Naive thymus-derived CD4-positive, alpha-beta T cell (primary cell): ENCODE data around the gene ERVH48-1. TPM values are rescaled to one million over a fixed set of nuclear protein-coding genes. Genes with fewer than 3 reads are reported as not detected.
"Not testable (repeated sequence)": the region's sequence is repeated elsewhere in the genome, so short reads cannot be mapped to it uniquely, and the experiment has no call there.

ENCODE experiments used
- ATAC-seq: fragments of 150-1000 bp; cut with Tn5 transposase; 2 replicates; pipeline ENCODE4 v1.10.0; 2021; ENCODE audit warnings: mild to moderate bottlenecking, moderate library complexity
- CTCF ChIA-PET: fragments of 350-600 bp; sonication (Branson Sonifier 250); formaldehyde crosslinking; loops from one replicate; lab custom pipeline; 2021; ENCODE audit warnings: antibody characterized with exemption; lab: Charles Lee
- POLR2A ChIA-PET: fragments of 350-600 bp; sonication (Branson Sonifier 250); formaldehyde crosslinking; loops from one replicate; lab custom pipeline; 2021; ENCODE audit warnings: antibody characterized with exemption, inconsistent platforms; lab: Charles Lee
- DNase-seq, 9 donors: peaks; one replicate each; pipeline versions ENCODE4 v3.0.0 to v3.0.0-alpha.2; 2020 to 2022; ENCODE audit warnings: mixed read lengths in 1 of 9
- H3K27ac ChIP-seq: one replicate; pipeline ENCODE4 v1.7.0; 2013; ENCODE audit warnings: mild to moderate bottlenecking, low read depth, low read length, moderate library complexity
- H3K27me3 ChIP-seq, 2 donors: one replicate each; pipeline ENCODE4 v1.7.0; 2013; ENCODE audit warnings: low read length in 2 of 2, mild to moderate bottlenecking in 2 of 2, moderate library complexity in 2 of 2; ENCODE audit not compliant: control insufficient read depth in 2 of 2, insufficient read depth in 2 of 2
- H3K36me3 ChIP-seq, 3 experiments: 1 replicate in 2 of 3; 2 replicates in 1 of 3; pipeline ENCODE4 v1.7.0; 2013; ENCODE audit warnings: low read length in 3 of 3, mild to moderate bottlenecking in 3 of 3, moderate library complexity in 1 of 3; ENCODE audit not compliant: insufficient read depth in 3 of 3, control insufficient read depth in 2 of 3
- H3K4me1 ChIP-seq, 2 donors: one replicate each; pipeline ENCODE4 v1.7.0; 2013; ENCODE audit warnings: low read length in 2 of 2, mild to moderate bottlenecking in 2 of 2, moderate library complexity in 1 of 2; ENCODE audit not compliant: control insufficient read depth in 2 of 2, insufficient read depth in 2 of 2
- H3K4me3 ChIP-seq: 2 replicates; pipeline ENCODE4 v1.7.0; 2013; ENCODE audit warnings: mild to moderate bottlenecking, low read length
- H3K9me3 ChIP-seq, 3 experiments: 1 replicate in 2 of 3; 2 replicates in 1 of 3; pipeline ENCODE4 v1.7.0; 2013; ENCODE audit warnings: low read length in 3 of 3; ENCODE audit not compliant: control insufficient read depth in 2 of 3
- H3K27ac Mint-ChIP-seq, 9 donors: one replicate each; pipeline ENCODE4 v1.8.0; 2020 to 2022; ENCODE audit warnings: mixed read lengths in 9 of 9, mild to moderate bottlenecking in 8 of 9, moderate library complexity in 5 of 9, inconsistent platforms in 2 of 9
- H3K27me3 Mint-ChIP-seq, 5 donors: one replicate each; pipeline ENCODE4 v1.8.0; 2021 to 2022; ENCODE audit warnings: mixed read lengths in 5 of 5, mild to moderate bottlenecking in 1 of 5
- H3K36me3 Mint-ChIP-seq, 5 donors: one replicate each; pipeline ENCODE4 v1.8.0; 2020 to 2022; ENCODE audit warnings: mixed read lengths in 5 of 5, mild to moderate bottlenecking in 3 of 5, inconsistent platforms in 1 of 5
- H3K4me1 Mint-ChIP-seq, 7 donors: one replicate each; pipeline ENCODE4 v1.8.0; 2020 to 2022; ENCODE audit warnings: mixed read lengths in 7 of 7, mild to moderate bottlenecking in 3 of 7, inconsistent platforms in 1 of 7
- H3K4me3 Mint-ChIP-seq, 10 donors: one replicate each; pipeline ENCODE4 v1.8.0; 2020 to 2022; ENCODE audit warnings: mild to moderate bottlenecking in 10 of 10, mixed read lengths in 10 of 10, moderate library complexity in 6 of 10, inconsistent platforms in 2 of 10
- H3K9me3 Mint-ChIP-seq, 11 donors: one replicate each; pipeline ENCODE4 v1.8.0; 2020 to 2022; ENCODE audit warnings: mixed read lengths in 11 of 11, mild to moderate bottlenecking in 4 of 11, inconsistent platforms in 1 of 11, moderate library complexity in 1 of 11
- intact Hi-C, 2 donors: fragments of 100-400 bp; cut with micrococcal nuclease; formaldehyde crosslinking; loops; one replicate each; pipeline ENCODE4 v1.15.1; 2023
- polyA plus RNA-seq, 2 donors: library from polyadenylated mRNA; unstranded; fragments of 300-500 nt; fragmentation: Illumina TruSeq; gene quantifications; one replicate each; pipeline ENCODE4 v1.2.3, GENCODE V29; 2021
- total RNA-seq, 6 experiments: library from RNA in 5 of 6; stranded (reverse) in 5 of 6; gene quantifications; 1 replicate in 5 of 6; 2 replicates in 1 of 6; pipeline ENCODE4 v1.2.3 and lab custom pipeline; 2021 to 2026

ERVH48-1 gene
- total and polyA plus RNA-seq, 7 experiments from 2014 or later = 0.17 to 2.8 (median 0.65) TPM

DNA sequence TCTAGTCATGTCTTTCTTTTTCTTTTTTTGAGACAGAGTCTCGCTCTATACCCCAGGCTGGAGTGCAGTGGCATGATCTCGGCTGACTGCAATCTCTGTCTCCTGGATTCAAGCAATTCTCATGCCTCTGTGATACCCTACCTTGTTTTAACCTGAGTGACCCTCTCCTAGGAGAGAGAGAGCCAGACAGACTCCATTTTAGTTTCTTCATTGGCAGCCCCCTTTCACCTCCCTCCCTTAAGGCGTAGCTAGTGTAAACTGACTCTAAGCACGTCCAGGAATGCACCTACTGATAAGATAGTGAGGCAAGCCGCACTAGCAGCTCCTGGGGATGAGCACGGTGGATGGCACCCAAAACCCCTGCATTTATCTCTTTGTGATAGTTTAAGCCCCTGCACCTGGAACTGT is 43.8 kb upstream of the ERVH48-1 start:
- H3K9me3 ChIP-seq = no peaks in the 10 kb centered on the region
- H3K4me1 ChIP-seq = peaks cover 7% of the 10 kb centered on the region in 2 donors
- no peaks in the 10 kb centered on the region for H3K36me3 Mint-ChIP-seq
- ChIA-PET POLR2A (no interaction called here), CTCF (no interaction called here)
- H3K36me3 ChIP-seq = no peaks in the 10 kb centered on the region
- ATAC-seq (no peak), DNase-seq (no peak)
- no peaks in the 10 kb centered on the region for H3K27me3 Mint-ChIP-seq
- H3K4me3 ChIP-seq = no peak overlapping the region
- no peaks in the 10 kb centered on the region for H3K27me3 ChIP-seq
- H3K9me3 Mint-ChIP-seq = no peaks in the 10 kb centered on the region
- intact Hi-C loops = no loop called here
- no peak overlapping the region for H3K27ac ChIP-seq
- no peak overlapping the region for H3K27ac Mint-ChIP-seq
- no peak overlapping the region for H3K4me3 Mint-ChIP-seq
- peaks cover 0 to 10% (median 7%) of the 10 kb centered on the region in 7 donors for H3K4me1 Mint-ChIP-seq

- H3K27ac Mint-ChIP-seq, H3K36me3 ChIP-seq, H3K4me1 ChIP-seq, H3K27me3 Mint-ChIP-seq, H3K27me3 ChIP-seq, H3K27ac ChIP-seq, intact Hi-C loops, H3K4me1 Mint-ChIP-seq, H3K36me3 Mint-ChIP-seq, POLR2A ChIA-PET, DNase-seq, H3K4me3 Mint-ChIP-seq, CTCF ChIA-PET, ATAC-seq, H3K9me3 ChIP-seq, H3K4me3 ChIP-seq, H3K9me3 Mint-ChIP-seq: not testable (repeated sequence)
Measured at GRCh38 chr21:42967616-42968015, 42.2 kb upstream of the ERVH48-1 start.

GRCh38 chr21:42965211-42965560 is 39.8 kb upstream of the ERVH48-1 start:
- no peaks in the 10 kb centered on the region for H3K27me3 ChIP-seq
- no peaks in the 10 kb centered on the region for H3K4me1 ChIP-seq
- Mint-ChIP-seq H3K36me3 (no peaks in the 10 kb centered on the region), H3K4me1 (peaks cover 0 to 1% (median 0%) of the 10 kb centered on the region in 7 donors), H3K27ac (no peak overlapping the region), H3K9me3 (no peaks in the 10 kb centered on the region), H3K4me3 (no peak overlapping the region), H3K27me3 (no peaks in the 10 kb centered on the region)
- DNase-seq (no peak), ATAC-seq (no peak)
- H3K4me3 ChIP-seq = no peak overlapping the region
- ChIA-PET CTCF (no interaction called here), POLR2A (no interaction called here)
- intact Hi-C loops = no loop called here
- no peak overlapping the region for H3K27ac ChIP-seq
- H3K36me3 ChIP-seq = no peaks in the 10 kb centered on the region
- no peaks in the 10 kb centered on the region for H3K9me3 ChIP-seq

GRCh38 chr21:42964546-42965210 is 39.2 kb upstream of the ERVH48-1 start:
- ChIA-PET CTCF (no interaction called here), POLR2A (no interaction called here)
- DNase-seq = no peak
- Mint-ChIP-seq H3K27me3 (no peaks in the 10 kb centered on the region), H3K9me3 (no peaks in the 10 kb centered on the region), H3K4me3 (no peak overlapping the region), H3K4me1 (peaks cover 0 to 1% (median 0%) of the 10 kb centered on the region in 7 donors), H3K27ac (no peak overlapping the region), H3K36me3 (no peaks in the 10 kb centered on the region)
- Histone ChIP-seq H3K4me3 (no peak overlapping the region), H3K36me3 (no peaks in the 10 kb centered on the region), H3K4me1 (no peaks in the 10 kb centered on the region), H3K27me3 (no peaks in the 10 kb centered on the region), H3K9me3 (no peaks in the 10 kb centered on the region), H3K27ac (no peak overlapping the region)
- no peak for ATAC-seq
- intact Hi-C loops = no loop called here

- ATAC-seq (no peak), DNase-seq (no peak)
- Mint-ChIP-seq H3K4me1 (peaks cover 0 to 1% (median 0%) of the 10 kb centered on the region in 7 donors), H3K9me3 (no peaks in the 10 kb centered on the region), H3K27ac (no peak overlapping the region), H3K27me3 (no peaks in the 10 kb centered on the region), H3K4me3 (no peak overlapping the region), H3K36me3 (no peaks in the 10 kb centered on the region)
- Histone ChIP-seq H3K27ac (no peak overlapping the region), H3K4me3 (no peak overlapping the region), H3K4me1 (no peaks in the 10 kb centered on the region), H3K9me3 (no peaks in the 10 kb centered on the region), H3K27me3 (no peaks in the 10 kb centered on the region), H3K36me3 (no peaks in the 10 kb centered on the region)
- CTCF ChIA-PET = no interaction called here
- intact Hi-C loops = no loop called here
- POLR2A ChIA-PET = no interaction called here
Measured at GRCh38 chr21:42964086-42964485, 38.7 kb upstream of the ERVH48-1 start.

DNA sequence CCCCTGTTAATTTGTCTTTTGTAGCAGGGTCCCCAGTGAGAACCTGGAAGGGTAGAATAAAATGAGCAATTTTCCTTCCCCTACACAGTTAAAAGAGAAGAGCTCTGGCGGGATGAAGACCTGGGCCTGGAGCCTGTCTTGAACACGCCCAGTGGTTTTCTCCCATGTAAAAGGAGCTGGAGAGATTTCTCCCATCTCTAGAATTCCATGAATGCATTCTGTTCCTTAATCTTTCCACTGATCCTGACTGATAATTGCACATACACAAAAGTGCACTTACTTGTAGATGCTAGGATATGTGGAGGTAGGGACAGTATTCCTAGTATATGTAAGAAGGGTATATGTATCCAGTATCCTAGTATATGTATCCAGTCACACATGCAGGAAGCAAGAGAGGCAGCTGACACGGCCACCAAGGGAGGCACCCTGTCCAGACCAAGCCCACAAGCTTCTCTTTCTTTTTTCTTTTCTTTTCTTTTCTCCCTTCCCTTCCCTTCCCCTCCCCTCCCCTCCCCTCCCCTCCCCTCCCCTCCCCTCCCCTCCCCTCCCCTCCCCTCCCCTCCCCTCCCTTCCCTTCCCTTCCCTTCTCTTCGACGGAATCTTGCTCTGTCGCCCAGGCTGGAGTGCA is 37.1 kb upstream of the ERVH48-1 start:
- Mint-ChIP-seq H3K27ac (no peak overlapping the region), H3K27me3 (no peaks in the 10 kb centered on the region), H3K4me3 (no peak overlapping the region), H3K9me3 (no peaks in the 10 kb centered on the region), H3K4me1 (peaks cover 0 to 1% (median 0%) of the 10 kb centered on the region in 7 donors), H3K36me3 (no peaks in the 10 kb centered on the region)
- ChIA-PET POLR2A (interaction anchor here (0.6 kb wide), 1 partner anchor 54 kb away, joined by 3 read pairs; no protein-coding TSS in a partner anchor), CTCF (no interaction called here)
- no peaks in the 10 kb centered on the region for H3K9me3 ChIP-seq
- no peaks in the 10 kb centered on the region for H3K4me1 ChIP-seq
- no peak for DNase-seq
- intact Hi-C loops = no loop called here
- ATAC-seq = no peak
- H3K27ac ChIP-seq = no peak overlapping the region
- H3K27me3 ChIP-seq = no peaks in the 10 kb centered on the region
- no peaks in the 10 kb centered on the region for H3K36me3 ChIP-seq
- H3K4me3 ChIP-seq = no peak overlapping the region

DNA sequence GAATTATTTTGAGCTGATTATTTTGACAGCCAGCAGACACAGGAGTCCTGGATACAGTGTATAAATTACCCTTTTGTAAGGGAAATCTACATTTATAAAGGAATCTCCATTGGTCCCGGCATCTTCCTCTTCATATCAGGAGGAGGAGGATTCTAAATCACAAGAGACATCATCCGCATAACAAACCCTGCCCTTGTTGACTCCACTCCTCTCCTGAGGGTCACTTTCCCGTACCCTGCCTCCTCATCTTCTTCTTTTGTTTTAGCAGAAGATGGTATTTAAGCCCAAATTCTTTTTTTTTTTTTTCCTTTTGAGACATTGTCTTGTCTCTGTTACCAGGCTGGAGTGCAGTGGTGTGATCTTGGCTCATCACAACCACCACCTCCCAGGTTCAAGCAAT is 34.3 kb upstream of the ERVH48-1 start:
- Mint-ChIP-seq H3K4me3 (no peak overlapping the region), H3K27ac (no peak overlapping the region), H3K9me3 (no peaks in the 10 kb centered on the region), H3K27me3 (no peaks in the 10 kb centered on the region), H3K36me3 (no peaks in the 10 kb centered on the region), H3K4me1 (peaks cover 0 to 1% (median 0%) of the 10 kb centered on the region in 7 donors)
- H3K36me3 ChIP-seq = no peaks in the 10 kb centered on the region
- ATAC-seq = no peak
- no peaks in the 10 kb centered on the region for H3K9me3 ChIP-seq
- no peak for DNase-seq
- intact Hi-C loops = no loop called here
- POLR2A ChIA-PET = no interaction called here
- no peak overlapping the region for H3K27ac ChIP-seq
- H3K4me3 ChIP-seq = no peak overlapping the region
- CTCF ChIA-PET = no interaction called here
- H3K4me1 ChIP-seq = no peaks in the 10 kb centered on the region
- H3K27me3 ChIP-seq = no peaks in the 10 kb centered on the region
